ENCODE results near the gene RGS17.

DNA sequence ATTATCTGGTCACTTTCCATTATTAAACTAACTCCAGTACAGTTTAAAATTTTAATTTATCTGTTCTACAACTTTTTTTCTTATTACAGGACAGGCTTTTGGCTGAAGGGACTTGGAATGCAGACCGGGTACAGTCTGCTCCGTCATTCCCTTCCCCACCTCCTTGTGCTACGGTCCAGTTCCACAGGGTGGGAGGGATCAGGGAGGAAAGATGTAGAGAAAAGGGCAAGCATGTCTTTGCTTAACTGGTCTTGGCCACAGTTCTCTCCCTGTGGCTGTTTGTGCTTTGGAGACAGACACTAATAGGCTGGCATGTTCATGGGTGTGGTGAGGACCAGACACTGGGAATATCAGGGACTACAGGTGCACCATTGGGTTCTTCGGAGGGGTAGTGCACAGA lies 12.1 kb upstream of the RGS17 start:
- TF ChIP-seq MBNL3 (CRISPR knock-in tag; conservative IDR thresholded peaks at IDR 0.05) (no peak), MAX (IDR thresholded peaks at IDR 0.05) (no peak)
